ENCODE results near the gene GCH1. TPM values are rescaled to one million over a fixed set of nuclear protein-coding genes. Genes with fewer than 3 reads are reported as not detected.
A peak's percentile ranks its signal among the peaks of the same experiment; 100 is the strongest.
"Not testable (repeated sequence)": the region's sequence is repeated elsewhere in the genome, so short reads cannot be mapped to it uniquely, and the experiment has no call there.

GCH1 gene
- total and polyA plus RNA-seq, 2 donors (not counting 1 experiment from before 2014, with no cell fraction given): 1.3 to 1.5 TPM

- no peak for DNase-seq (ENCODE audit: low read depth in 2 of 2)
- Histone ChIP-seq H3K4me1 (ENCODE audit: control insufficient read depth, extremely low read depth, insufficient read depth, low read length) (peaks cover 3% of the 10 kb centered on the region), H2AFZ (ENCODE audit: low read length) (no peak overlapping the region), H3K9ac (ENCODE audit: insufficient read depth, low read length) (no peak overlapping the region), H3K4me3 (replicated peaks in 1 of 4; ENCODE audit: control extremely low read depth in 1 of 4, insufficient read depth in 1 of 4, low read depth in 3 of 4, low read length in 4 of 4) (no peak overlapping the region), H3K27me3 (ENCODE audit: control insufficient read depth, insufficient read depth, low read length) (no peaks in the 10 kb centered on the region), H4K20me1 (ENCODE audit: control insufficient read depth, extremely low read depth, insufficient read depth, low read length) (no peaks in the 10 kb centered on the region), H3K9me3 (ENCODE audit: control insufficient read depth, insufficient read depth, low read depth, low read length) (no peaks in the 10 kb centered on the region), H3K79me2 (ENCODE audit: control insufficient read depth, insufficient read depth, low read length) (no peaks in the 10 kb centered on the region), H3K27ac (ENCODE audit: insufficient read depth, low read length) (no peak overlapping the region), H3K36me3 (ENCODE audit: control insufficient read depth, insufficient read depth, low read length) (no peaks in the 10 kb centered on the region), H3K4me2 (ENCODE audit: extremely low read depth, insufficient read depth, low read length) (no peak overlapping the region)
- TF ChIP-seq EZH2 (IDR thresholded peaks at IDR 0.05; ENCODE audit: low read length, missing control alignments): no peak
- TF ChIP-seq CTCF (conservative IDR thresholded peaks at IDR 0.05 in 1 of 2, IDR thresholded peaks at IDR 0.05 in 1 of 2; ENCODE audit: low read depth in 1 of 2, low read length in 2 of 2): no peak
Measured at GRCh38 chr14:54877703-54878021, 25.0 kb downstream of the GCH1 start.

- Histone ChIP-seq H2AFZ (ENCODE audit: low read length) (no peak overlapping the region), H3K4me3 (replicated peaks in 1 of 4; ENCODE audit: control extremely low read depth in 1 of 4, insufficient read depth in 1 of 4, low read depth in 3 of 4, low read length in 4 of 4) (no peak overlapping the region), H3K4me2 (ENCODE audit: extremely low read depth, insufficient read depth, low read length) (no peak overlapping the region), H3K27me3 (ENCODE audit: control insufficient read depth, insufficient read depth, low read length) (no peaks in the 10 kb centered on the region), H4K20me1 (ENCODE audit: control insufficient read depth, extremely low read depth, insufficient read depth, low read length) (no peaks in the 10 kb centered on the region), H3K9ac (ENCODE audit: insufficient read depth, low read length) (no peak overlapping the region), H3K36me3 (ENCODE audit: control insufficient read depth, insufficient read depth, low read length) (no peaks in the 10 kb centered on the region), H3K79me2 (ENCODE audit: control insufficient read depth, insufficient read depth, low read length) (no peaks in the 10 kb centered on the region), H3K27ac (ENCODE audit: insufficient read depth, low read length) (no peak overlapping the region), H3K4me1 (ENCODE audit: control insufficient read depth, extremely low read depth, insufficient read depth, low read length) (peaks cover 2% of the 10 kb centered on the region), H3K9me3 (ENCODE audit: control insufficient read depth, insufficient read depth, low read depth, low read length) (no peaks in the 10 kb centered on the region)
- no peak for TF ChIP-seq EZH2 (IDR thresholded peaks at IDR 0.05; ENCODE audit: low read length, missing control alignments)
- no peak for TF ChIP-seq CTCF (conservative IDR thresholded peaks at IDR 0.05 in 1 of 2, IDR thresholded peaks at IDR 0.05 in 1 of 2; ENCODE audit: low read depth in 1 of 2, low read length in 2 of 2)
- DNase-seq (ENCODE audit: low read depth in 2 of 2): peak in 1 of 2 donors; percentile 24
Measured at GRCh38 chr14:54877015-54877702, 25.5 kb downstream of the GCH1 start.

- H2AFZ ChIP-seq (ENCODE audit: low read length); H3K4me1 ChIP-seq (ENCODE audit: control insufficient read depth, extremely low read depth, insufficient read depth, low read length); H3K4me2 ChIP-seq (ENCODE audit: extremely low read depth, insufficient read depth, low read length); DNase-seq (ENCODE audit: low read depth in 2 of 2); H3K36me3 ChIP-seq (ENCODE audit: control insufficient read depth, insufficient read depth, low read length); H3K79me2 ChIP-seq (ENCODE audit: control insufficient read depth, insufficient read depth, low read length); H3K9me3 ChIP-seq (ENCODE audit: control insufficient read depth, insufficient read depth, low read depth, low read length); H3K9ac ChIP-seq (ENCODE audit: insufficient read depth, low read length); H3K27ac ChIP-seq (ENCODE audit: insufficient read depth, low read length); H3K4me3 ChIP-seq (replicated peaks in 1 of 4; ENCODE audit: control extremely low read depth in 1 of 4, insufficient read depth in 1 of 4, low read depth in 3 of 4, low read length in 4 of 4); H4K20me1 ChIP-seq (ENCODE audit: control insufficient read depth, extremely low read depth, insufficient read depth, low read length); H3K27me3 ChIP-seq (ENCODE audit: control insufficient read depth, insufficient read depth, low read length): not testable (repeated sequence)
Measured at GRCh38 chr14:54875648-54876047, 27.0 kb downstream of the GCH1 start.

- Histone ChIP-seq H2AFZ (ENCODE audit: low read length) (peak overlapping the region; percentile 88), H3K4me3 (replicated peaks in 1 of 4; ENCODE audit: control extremely low read depth in 1 of 4, insufficient read depth in 1 of 4, low read depth in 3 of 4, low read length in 4 of 4) (peak overlapping the region in 3 of 4 experiments; percentile 34 to 54 (median 39)), H3K4me2 (ENCODE audit: extremely low read depth, insufficient read depth, low read length) (peak overlapping the region; percentile 68)
- not testable (repeated sequence) for H3K9me3 ChIP-seq (ENCODE audit: control insufficient read depth, insufficient read depth, low read depth, low read length); H4K20me1 ChIP-seq (ENCODE audit: control insufficient read depth, extremely low read depth, insufficient read depth, low read length); H3K9ac ChIP-seq (ENCODE audit: insufficient read depth, low read length); H3K27ac ChIP-seq (ENCODE audit: insufficient read depth, low read length); H3K27me3 ChIP-seq (ENCODE audit: control insufficient read depth, insufficient read depth, low read length); H3K4me1 ChIP-seq (ENCODE audit: control insufficient read depth, extremely low read depth, insufficient read depth, low read length); H3K79me2 ChIP-seq (ENCODE audit: control insufficient read depth, insufficient read depth, low read length); H3K36me3 ChIP-seq (ENCODE audit: control insufficient read depth, insufficient read depth, low read length); DNase-seq (ENCODE audit: low read depth in 2 of 2)
Measured at GRCh38 chr14:54870154-54871090, 32.2 kb downstream of the GCH1 start.

Measured in fibroblast of lung (primary cell).